ENCODE measurements around the gene PRR15.
"Not testable (repeated sequence)": the region's sequence is repeated elsewhere in the genome, so short reads cannot be mapped to it uniquely, and the experiment has no call there.

PRR15 gene

GRCh38 chr7:29563590-29564495 is at the start of gene PRR15:
Gene PRR15 (plus strand): TSS chr7:29563835. CDS start chr7:29566330, 2,495 bp downstream.
- peak; percentile 45 for DNase-seq

GRCh38 chr7:29516491-29516890 is 47.1 kb upstream of the PRR15 start:
- no peak for DNase-seq

- DNase-seq = no peak
Measured at GRCh38 chr7:29518616-29519015, 45.0 kb upstream of the PRR15 start.

- no peak for DNase-seq
Measured at GRCh38 chr7:29523728-29524127, 39.9 kb upstream of the PRR15 start.

GRCh38 chr7:29527505-29528108 is 36.0 kb upstream of the PRR15 start:
- no peak for DNase-seq

GRCh38 chr7:29528526-29528925 is 35.1 kb upstream of the PRR15 start:
- DNase-seq = not testable (repeated sequence)

- DNase-seq = no peak
Measured at GRCh38 chr7:29538389-29538788, 25.2 kb upstream of the PRR15 start.

- DNase-seq = no peak
Measured at GRCh38 chr7:29539471-29539870, 24.2 kb upstream of the PRR15 start.

- no peak for DNase-seq
Measured at GRCh38 chr7:29547421-29547820, 16.2 kb upstream of the PRR15 start.

GRCh38 chr7:29548823-29549222 is 14.8 kb upstream of the PRR15 start:
- DNase-seq = no peak

- no peak for DNase-seq
Measured at GRCh38 chr7:29552392-29552791, 11.2 kb upstream of the PRR15 start.

GRCh38 chr7:29555061-29555460 is 8.6 kb upstream of the PRR15 start:
- DNase-seq = no peak

GRCh38 chr7:29556405-29557195 is 7.0 kb upstream of the PRR15 start:
- DNase-seq = no peak

- DNase-seq = no peak
Measured at GRCh38 chr7:29557954-29558353, 5.7 kb upstream of the PRR15 start.

GRCh38 chr7:29561271-29561670 is 2.4 kb upstream of the PRR15 start:
- no peak for DNase-seq

- no peak for DNase-seq
Measured at GRCh38 chr7:29562307-29562706, 1.3 kb upstream of the PRR15 start.

- DNase-seq = peak; percentile 4
Measured at GRCh38 chr7:29564496-29565223, 1.0 kb downstream of the PRR15 start.

- no peak for DNase-seq
Measured at GRCh38 chr7:29565224-29565630, 1.6 kb downstream of the PRR15 start.

GRCh38 chr7:29565634-29565981 is 2.0 kb downstream of the PRR15 start:
- DNase-seq = no peak

- no peak for DNase-seq
Measured at GRCh38 chr7:29565982-29566746, 2.5 kb downstream of the PRR15 start.

- no peak for DNase-seq
Measured at GRCh38 chr7:29567174-29567573, 3.5 kb downstream of the PRR15 start.

- no peak for DNase-seq
Measured at GRCh38 chr7:29569648-29570047, 6.0 kb downstream of the PRR15 start.
